GM21360 (cell line): ENCODE data around the gene GLYAT.
"Not testable (repeated sequence)": the region's sequence is repeated elsewhere in the genome, so short reads cannot be mapped to it uniquely, and the experiment has no call there.

Experiments
- ATAC-seq: cut with Tn5 transposase; IDR thresholded peaks from one replicate; pipeline ENCODE4 v1.9.1; 2021; ENCODE audit warnings: mild to moderate bottlenecking, moderate library complexity; ENCODE audit not compliant: unreplicated experiment

GLYAT gene

GRCh38 chr11:58744988-58745704 lies 13.4 kb upstream of the GLYAT start:
- ATAC-seq = no peak

GRCh38 chr11:58742981-58743880 lies 11.5 kb upstream of the GLYAT start:
- ATAC-seq = no peak

GRCh38 chr11:58742140-58742539 lies 10.4 kb upstream of the GLYAT start:
- peak; percentile 55 for ATAC-seq

GRCh38 chr11:58741127-58741526 lies 9.4 kb upstream of the GLYAT start:
- ATAC-seq = no peak

- no peak for ATAC-seq
Measured at GRCh38 chr11:58740447-58740846, 8.7 kb upstream of the GLYAT start.

- no peak for ATAC-seq
Measured at GRCh38 chr11:58739725-58740430, 8.1 kb upstream of the GLYAT start.

GRCh38 chr11:58734681-58735490 lies 3.1 kb upstream of the GLYAT start:
- no peak for ATAC-seq

GRCh38 chr11:58730507-58731089 lies 1.1 kb downstream of the GLYAT start:
- no peak for ATAC-seq

GRCh38 chr11:58727415-58727797 lies 4.3 kb downstream of the GLYAT start:
- no peak for ATAC-seq

GRCh38 chr11:58726737-58727414 lies 4.9 kb downstream of the GLYAT start:
- ATAC-seq = no peak

- no peak for ATAC-seq
Measured at GRCh38 chr11:58719406-58720117, 12.2 kb downstream of the GLYAT start.

GRCh38 chr11:58712531-58712930 lies 19.2 kb downstream of the GLYAT start:
- ATAC-seq = no peak

- ATAC-seq = no peak
Measured at GRCh38 chr11:58711832-58712231, 19.9 kb downstream of the GLYAT start.

- no peak for ATAC-seq
Measured at GRCh38 chr11:58707767-58708166, 24.0 kb downstream of the GLYAT start.

- ATAC-seq = not testable (repeated sequence)
Measured at GRCh38 chr11:58696825-58697224, 34.9 kb downstream of the GLYAT start.

- ATAC-seq = no peak
Measured at GRCh38 chr11:58693026-58693425, 38.7 kb downstream of the GLYAT start.

GRCh38 chr11:58691675-58692074 lies 40.1 kb downstream of the GLYAT start:
- ATAC-seq = no peak

- no peak for ATAC-seq
Measured at GRCh38 chr11:58688789-58689503, 42.8 kb downstream of the GLYAT start.
